HepG2 (cell line): ENCODE results near the gene SCRG1. TPM values are rescaled to one million over a fixed set of nuclear protein-coding genes. Genes with fewer than 3 reads are reported as not detected.

Experiments
- AKAP8 ChIP-seq: sonication (generic); formaldehyde crosslinking; IDR thresholded peaks from 2 replicates; pipeline ENCODE4 v1.5.1; 2020; ENCODE audit warnings: mild to moderate bottlenecking, missing genetic modification reagents
- CEBPG ChIP-seq: IDR thresholded peaks from 2 replicates; pipeline ENCODE4 v1.6.1; 2016
- DNMT3B ChIP-seq: conservative IDR thresholded peaks from 2 replicates; pipeline ENCODE4 v1.6.1; 2016; ENCODE audit warnings: missing biosample characterization, control low read depth
- GFI1 ChIP-seq: sonication (generic); formaldehyde crosslinking; IDR thresholded peaks from 2 replicates; pipeline ENCODE4 v1.5.0; 2020; ENCODE audit warnings: missing genetic modification reagents, mild to moderate bottlenecking, borderline replicate concordance
- KLF11 ChIP-seq: IDR thresholded peaks from 2 replicates; pipeline ENCODE4 v1.6.1; 2016; ENCODE audit warnings: missing compliant biosample characterization
- NAIF1 ChIP-seq: sonication (generic); formaldehyde crosslinking; IDR thresholded peaks from 2 replicates; pipeline ENCODE4 v1.5.0; 2020; ENCODE audit warnings: mild to moderate bottlenecking, missing genetic modification reagents, borderline replicate concordance
- NR2F6 ChIP-seq, 2 experiments: IDR thresholded peaks; 2 replicates each; pipeline ENCODE4 v1.6.1; 2016; ENCODE audit warnings: antibody characterized with exemption in 1 of 2, mild to moderate bottlenecking in 1 of 2
- NR3C1 ChIP-seq: sonication (generic); formaldehyde crosslinking; IDR thresholded peaks from 2 replicates; pipeline ENCODE4 v1.4.0; 2020; ENCODE audit warnings: missing genetic modification reagents
- RELA ChIP-seq: sonication (generic); formaldehyde crosslinking; IDR thresholded peaks from 2 replicates; pipeline ENCODE4 v1.4.0; 2020; ENCODE audit warnings: missing genetic modification reagents
- SOX13 ChIP-seq, 3 experiments: fragments of 450-650 bp in 1 of 3; sonication (generic) in 1 of 3; formaldehyde crosslinking in 1 of 3; IDR thresholded peaks in 2 of 3; conservative IDR thresholded peaks in 1 of 3; 2 replicates each; pipeline versions ENCODE4 v1.5.0 to v1.6.1; 2016 to 2020; ENCODE audit warnings: antibody characterized with exemption in 1 of 3, mild to moderate bottlenecking in 1 of 3, missing compliant biosample characterization in 1 of 3, missing genetic modification reagents in 1 of 3, moderate library complexity in 1 of 3
- SSRP1 ChIP-seq: IDR thresholded peaks from 2 replicates; pipeline ENCODE4 v1.6.1; 2016; ENCODE audit warnings: control low read depth
- THAP9 ChIP-seq: sonication (generic); formaldehyde crosslinking; IDR thresholded peaks from 2 replicates; pipeline ENCODE4; 2020; ENCODE audit warnings: missing genetic modification reagents, mild to moderate bottlenecking, borderline replicate concordance
- ZFP91 ChIP-seq: sonication (generic); formaldehyde crosslinking; IDR thresholded peaks from 2 replicates; pipeline ENCODE4 v1.9.0; 2022; ENCODE audit warnings: missing genetic modification reagents, mild to moderate bottlenecking, borderline replicate concordance
- ZNF407 ChIP-seq: sonication (generic); formaldehyde crosslinking; IDR thresholded peaks from one replicate; pipeline ENCODE4 v1.5.1; 2020; ENCODE audit warnings: mild to moderate bottlenecking, missing genetic modification reagents; ENCODE audit errors: not compliant biosample characterization
- ZNF451 ChIP-seq: sonication (generic); formaldehyde crosslinking; IDR thresholded peaks from 2 replicates; pipeline ENCODE4 v1.5.0; 2020; ENCODE audit warnings: mild to moderate bottlenecking, missing genetic modification reagents
- ZNF484 ChIP-seq: sonication (generic); formaldehyde crosslinking; IDR thresholded peaks from 2 replicates; pipeline ENCODE4 v1.5.1; 2020; ENCODE audit warnings: mild to moderate bottlenecking, low read depth, missing genetic modification reagents, borderline replicate concordance
- polyA plus RNA-seq, 8 experiments: library from polyadenylated mRNA; depleted of rRNA in 3 of 8; stranded (reverse) in 7 of 8; unstranded in 1 of 8; fragments of >200 nt; fragmentation: Illumina TruSeq in 4 of 8; extraction: Trizol in 4 of 8; gene quantifications; 2 replicates each; pipeline versions ENCODE4 v1.2.1 to v1.2.3, GENCODE V29; 2011 to 2016; ENCODE audit warnings: low read depth in 4 of 8, missing spikeins in 1 of 8, mixed read lengths in 1 of 8; ENCODE audit not compliant: insufficient read depth in 1 of 8
- total RNA-seq, 5 experiments: library from RNA; depleted of rRNA; stranded (reverse); fragments of >200 nt; fragmentation: Illumina TruSeq; extraction: Trizol; gene quantifications; 2 replicates each; pipeline ENCODE4 v1.2.3, GENCODE V29; 2016; ENCODE audit warnings: low read depth in 1 of 5

The SCRG1 gene
- total and polyA plus RNA-seq, 2 of the 13 experiments (the other 11 are each of a cell fraction or from before 2014, with no cell fraction given) = not detected

- TF ChIP-seq GFI1 (CRISPR knock-in tag) (peak; percentile 3; the same call in 1 of the 2 replicates), SOX13 (IDR thresholded peaks at IDR 0.05) (no peak), SOX13 (CRISPR knock-in tag; conservative IDR thresholded peaks at IDR 0.05 in 1 of 2, IDR thresholded peaks at IDR 0.05 in 1 of 2) (peak in 1 of 2 experiments; percentile 31; a peak in 1 of 4 replicates), ZNF407 (CRISPR knock-in tag) (no peak), ZNF451 (CRISPR knock-in tag) (no peak), ZFP91 (CRISPR knock-in tag) (peak; percentile 45; the same call in 1 of the 2 replicates), RELA (CRISPR knock-in tag) (no peak), NR2F6 (IDR thresholded peaks at IDR 0.05) (no peak), NR2F6 (CRISPR knock-in tag; IDR thresholded peaks at IDR 0.05) (no peak), KLF11 (CRISPR knock-in tag) (no peak), NR3C1 (CRISPR knock-in tag) (no peak), DNMT3B (CRISPR knock-in tag) (no peak), THAP9 (no peak), ZNF484 (CRISPR knock-in tag) (no peak), AKAP8 (CRISPR knock-in tag) (no peak), CEBPG (no peak), SSRP1 (CRISPR knock-in tag) (no peak), NAIF1 (CRISPR knock-in tag) (no peak; the same call in 1 of the 2 replicates)
These were observed 63.8 kb downstream of the SCRG1 start (continued) for GRCh38 chr4:173334891-173335752.
